Memory B cell (primary cell): ENCODE data around the gene LPAR4.

ENCODE experiments used
- ATAC-seq: fragments of 150-1000 bp; cut with Tn5 transposase; 2 replicates; pipeline ENCODE4 v1.10.0; 2021; ENCODE audit warnings: low read depth, mild to moderate bottlenecking, moderate library complexity
- DNase-seq, 2 donors: peaks; one replicate each; pipeline ENCODE4 v3.0.0; 2022; ENCODE audit warnings: low spot score in 2 of 2
- H3K27ac Mint-ChIP-seq: one replicate; pipeline ENCODE4 v1.8.0; 2022; ENCODE audit warnings: mild to moderate bottlenecking, moderate library complexity, mixed read lengths
- H3K27me3 Mint-ChIP-seq: one replicate; pipeline ENCODE4 v1.8.0; 2022; ENCODE audit warnings: mixed read lengths
- H3K36me3 Mint-ChIP-seq: one replicate; pipeline ENCODE4 v1.8.0; 2022; ENCODE audit warnings: mild to moderate bottlenecking, mixed read lengths
- H3K4me1 Mint-ChIP-seq: one replicate; pipeline ENCODE4 v1.8.0; 2022; ENCODE audit warnings: mixed read lengths
- H3K4me3 Mint-ChIP-seq: one replicate; pipeline ENCODE4 v1.8.0; 2022; ENCODE audit warnings: mild to moderate bottlenecking, moderate library complexity, mixed read lengths
- H3K9me3 Mint-ChIP-seq: one replicate; pipeline ENCODE4 v1.8.0; 2022; ENCODE audit warnings: mixed read lengths

LPAR4 gene, protein sequence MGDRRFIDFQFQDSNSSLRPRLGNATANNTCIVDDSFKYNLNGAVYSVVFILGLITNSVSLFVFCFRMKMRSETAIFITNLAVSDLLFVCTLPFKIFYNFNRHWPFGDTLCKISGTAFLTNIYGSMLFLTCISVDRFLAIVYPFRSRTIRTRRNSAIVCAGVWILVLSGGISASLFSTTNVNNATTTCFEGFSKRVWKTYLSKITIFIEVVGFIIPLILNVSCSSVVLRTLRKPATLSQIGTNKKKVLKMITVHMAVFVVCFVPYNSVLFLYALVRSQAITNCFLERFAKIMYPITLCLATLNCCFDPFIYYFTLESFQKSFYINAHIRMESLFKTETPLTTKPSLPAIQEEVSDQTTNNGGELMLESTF

DNA sequence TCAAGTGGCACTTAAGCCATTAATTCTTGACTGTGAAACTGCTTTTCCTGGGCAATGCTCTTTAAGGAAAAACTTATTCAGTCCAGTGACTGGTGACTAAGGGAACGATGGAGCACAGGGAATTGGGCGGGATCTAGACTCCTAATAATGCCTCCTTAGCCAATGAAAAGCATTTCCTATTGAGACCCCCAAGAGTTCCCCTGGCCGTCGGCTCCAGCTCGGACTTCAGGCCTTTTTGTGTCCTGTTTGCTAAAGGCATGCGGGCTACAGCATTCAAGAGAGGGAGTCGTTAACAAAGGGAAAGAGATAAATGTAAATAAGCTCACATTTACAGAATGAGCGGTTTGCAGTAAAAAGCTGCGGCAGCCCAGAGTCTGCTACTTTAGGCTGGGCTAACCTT is at the start of gene LPAR4:
Gene LPAR4, plus strand, starts transcription at position 232 of the 400 bp plus-strand sequence. CDS start 7,150 bp downstream, outside the sequence.
- Mint-ChIP-seq H3K4me3 (no peak within 1 kb of the TSS), H3K36me3 (no peaks in the 10 kb centered on the region), H3K27me3 (no peaks in the 10 kb centered on the region), H3K9me3 (no peaks in the 10 kb centered on the region), H3K4me1 (no peaks in the 10 kb centered on the region), H3K27ac (no peak within 1 kb of the TSS)
- ATAC-seq = no peak
- DNase-seq = no peak

DNA sequence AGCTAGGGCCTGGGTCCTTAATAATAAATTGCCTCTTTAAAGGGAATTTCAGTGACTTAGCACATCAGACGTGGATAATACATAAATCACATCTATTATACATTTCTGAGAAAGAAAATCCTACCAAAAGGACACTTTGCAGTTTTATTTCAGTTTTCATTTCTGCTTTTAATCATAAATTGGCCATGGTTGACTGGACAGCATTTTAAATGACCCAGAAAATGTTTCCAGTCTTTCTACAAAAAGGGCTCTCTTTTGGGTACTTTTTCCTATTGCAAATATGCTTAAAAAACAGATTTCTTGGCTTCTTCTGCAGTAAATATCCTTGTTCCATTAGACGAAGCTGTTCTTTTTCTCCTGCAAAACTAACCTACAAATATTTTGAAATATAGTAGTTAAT is 41.4 kb upstream of the LPAR4 start:
- H3K36me3 Mint-ChIP-seq = peaks cover 4% of the 10 kb centered on the region
- no peaks in the 10 kb centered on the region for H3K27me3 Mint-ChIP-seq
- H3K9me3 Mint-ChIP-seq = no peaks in the 10 kb centered on the region
- H3K4me1 Mint-ChIP-seq = no peaks in the 10 kb centered on the region
- no peak overlapping the region for H3K27ac Mint-ChIP-seq
- no peak for DNase-seq
- no peak overlapping the region for H3K4me3 Mint-ChIP-seq
- no peak for ATAC-seq

DNA sequence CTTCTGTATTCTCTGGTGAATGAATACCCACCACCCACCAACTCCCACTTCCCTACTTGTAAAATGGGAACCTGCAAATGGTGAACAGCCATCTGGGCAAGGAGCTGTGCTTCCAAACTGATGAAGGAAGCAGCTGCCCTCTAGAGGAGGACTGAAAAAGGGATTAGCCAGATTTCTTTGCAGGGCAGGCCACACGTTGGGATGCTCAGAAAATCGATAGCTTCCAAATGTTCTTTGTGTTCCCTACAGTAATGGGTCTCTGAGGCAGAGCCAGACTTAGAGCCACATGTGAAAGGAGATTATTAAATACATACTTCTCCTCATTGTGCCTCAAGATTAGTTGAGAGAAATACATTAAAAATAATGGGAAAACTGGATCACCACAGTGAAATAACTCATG is 39.3 kb upstream of the LPAR4 start:
- DNase-seq (no peak), ATAC-seq (no peak)
- Mint-ChIP-seq H3K9me3 (no peaks in the 10 kb centered on the region), H3K4me3 (no peak overlapping the region), H3K27ac (no peak overlapping the region), H3K27me3 (no peaks in the 10 kb centered on the region), H3K4me1 (no peaks in the 10 kb centered on the region), H3K36me3 (peaks cover 4% of the 10 kb centered on the region)

DNA sequence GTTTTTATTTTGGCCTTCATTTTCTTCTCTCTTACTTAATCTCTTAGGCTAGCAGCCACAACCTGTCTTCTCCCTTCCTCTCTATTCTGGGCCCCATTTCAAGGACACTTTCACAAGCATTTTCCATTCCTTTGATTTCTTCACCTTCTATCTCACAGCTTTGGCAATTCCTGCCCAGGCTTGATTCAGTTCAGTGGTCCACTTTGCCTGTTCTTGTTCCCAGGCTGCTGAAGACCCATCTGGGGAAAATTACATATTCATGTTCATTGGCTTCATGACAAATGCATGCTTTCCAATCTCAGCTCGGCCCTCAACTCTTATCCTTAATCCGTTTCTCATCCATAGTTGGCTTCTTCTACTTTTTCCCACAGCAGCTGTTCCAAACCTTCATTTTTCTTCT is 38.7 kb upstream of the LPAR4 start:
- Mint-ChIP-seq H3K36me3 (peaks cover 4% of the 10 kb centered on the region), H3K27ac (no peak overlapping the region), H3K9me3 (no peaks in the 10 kb centered on the region), H3K4me3 (no peak overlapping the region), H3K27me3 (no peaks in the 10 kb centered on the region), H3K4me1 (no peaks in the 10 kb centered on the region)
- DNase-seq (no peak), ATAC-seq (no peak)

DNA sequence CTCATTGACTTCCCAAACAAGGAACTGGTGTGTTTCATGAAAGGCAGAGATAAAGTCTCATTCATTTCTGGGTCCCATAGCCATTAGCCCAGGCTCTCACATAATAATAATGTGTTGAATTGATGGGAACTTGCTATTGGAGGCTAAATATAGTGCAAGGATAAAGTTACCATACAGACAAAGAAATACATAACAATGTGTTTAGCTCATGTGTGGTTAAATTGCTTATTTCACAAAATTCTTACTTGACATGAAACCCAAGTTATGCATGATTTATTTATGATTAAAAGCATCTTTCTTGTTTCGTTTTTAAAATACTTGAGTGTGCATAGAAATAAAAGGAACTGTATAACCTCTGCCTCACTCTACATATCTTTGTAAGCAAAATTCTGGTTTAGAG is 37.3 kb upstream of the LPAR4 start:
- Mint-ChIP-seq H3K4me3 (no peak overlapping the region), H3K4me1 (no peaks in the 10 kb centered on the region), H3K9me3 (no peaks in the 10 kb centered on the region), H3K27ac (no peak overlapping the region), H3K36me3 (peaks cover 4% of the 10 kb centered on the region), H3K27me3 (no peaks in the 10 kb centered on the region)
- DNase-seq = no peak
- no peak for ATAC-seq

DNA sequence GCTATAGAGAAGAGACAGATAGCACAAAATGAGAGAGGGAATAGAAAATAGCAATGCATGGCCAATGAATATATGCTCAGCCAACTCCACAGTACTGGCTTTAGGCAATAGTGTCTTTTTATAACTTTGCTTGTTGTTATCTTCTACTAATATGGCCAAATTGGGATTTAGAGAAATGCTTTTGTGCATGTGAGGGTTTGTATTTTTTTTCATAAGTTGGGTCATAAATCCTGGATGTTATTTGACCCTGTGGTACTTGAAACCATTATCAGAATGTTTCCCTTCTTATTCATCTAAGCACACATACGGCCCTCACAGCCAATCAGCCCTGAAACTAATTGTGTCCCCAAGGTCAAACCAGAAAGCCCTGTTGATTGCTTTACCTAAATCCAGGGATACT is 35.2 kb upstream of the LPAR4 start:
- no peak overlapping the region for H3K4me3 Mint-ChIP-seq
- DNase-seq (no peak), ATAC-seq (no peak)
- no peaks in the 10 kb centered on the region for H3K9me3 Mint-ChIP-seq
- no peaks in the 10 kb centered on the region for H3K27me3 Mint-ChIP-seq
- no peaks in the 10 kb centered on the region for H3K4me1 Mint-ChIP-seq
- H3K27ac Mint-ChIP-seq = no peak overlapping the region
- peaks cover 4% of the 10 kb centered on the region for H3K36me3 Mint-ChIP-seq

DNA sequence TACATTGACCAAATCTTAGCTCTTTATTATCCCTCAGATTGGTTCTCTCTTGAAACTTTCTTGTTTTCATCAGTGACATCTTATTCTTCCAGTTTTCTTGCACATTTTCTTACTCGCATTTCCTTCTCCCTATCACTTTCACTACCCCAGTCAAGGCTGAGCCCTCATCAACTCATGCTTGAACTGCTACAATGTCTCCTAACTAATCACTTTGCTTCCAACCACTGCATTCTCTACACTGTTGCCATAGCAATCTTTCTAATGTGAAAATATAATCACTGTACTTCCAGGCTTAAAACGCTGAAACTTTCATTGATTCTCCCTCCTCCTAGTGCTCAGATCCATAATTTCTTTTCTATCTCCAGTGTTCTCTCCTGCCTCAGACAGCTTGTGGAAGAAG is 22.2 kb upstream of the LPAR4 start:
- no peaks in the 10 kb centered on the region for H3K27me3 Mint-ChIP-seq
- no peak overlapping the region for H3K4me3 Mint-ChIP-seq
- H3K36me3 Mint-ChIP-seq = no peaks in the 10 kb centered on the region
- ATAC-seq (no peak), DNase-seq (no peak)
- H3K4me1 Mint-ChIP-seq = peaks cover 8% of the 10 kb centered on the region
- peaks cover 3% of the 10 kb centered on the region for H3K9me3 Mint-ChIP-seq
- H3K27ac Mint-ChIP-seq = no peak overlapping the region

DNA sequence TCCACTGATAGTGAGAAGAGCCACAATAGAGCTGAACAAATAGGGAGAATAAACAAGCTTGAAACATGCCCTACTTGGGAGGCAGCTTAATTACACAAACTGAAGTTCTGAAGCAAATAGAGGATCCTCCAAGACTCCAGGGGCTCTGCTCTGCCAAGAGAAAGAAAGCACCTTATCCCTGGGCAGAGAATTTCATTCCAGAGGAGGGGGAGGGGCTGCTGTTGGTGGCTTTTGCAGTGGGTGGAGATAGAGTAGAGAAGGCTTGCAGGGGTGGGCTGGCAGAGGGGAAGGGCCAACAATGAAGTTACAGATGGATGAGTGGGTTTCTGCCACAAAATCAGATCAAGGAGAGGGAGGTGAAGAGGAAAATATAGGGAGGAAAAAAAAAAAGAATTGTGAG is 1.0 kb upstream of the LPAR4 start:
- ATAC-seq = no peak
- DNase-seq = no peak
- no peaks in the 10 kb centered on the region for H3K4me1 Mint-ChIP-seq
- no peak overlapping the region for H3K27ac Mint-ChIP-seq
- no peaks in the 10 kb centered on the region for H3K27me3 Mint-ChIP-seq
- no peaks in the 10 kb centered on the region for H3K9me3 Mint-ChIP-seq
- H3K36me3 Mint-ChIP-seq = no peaks in the 10 kb centered on the region
- no peak overlapping the region for H3K4me3 Mint-ChIP-seq

DNA sequence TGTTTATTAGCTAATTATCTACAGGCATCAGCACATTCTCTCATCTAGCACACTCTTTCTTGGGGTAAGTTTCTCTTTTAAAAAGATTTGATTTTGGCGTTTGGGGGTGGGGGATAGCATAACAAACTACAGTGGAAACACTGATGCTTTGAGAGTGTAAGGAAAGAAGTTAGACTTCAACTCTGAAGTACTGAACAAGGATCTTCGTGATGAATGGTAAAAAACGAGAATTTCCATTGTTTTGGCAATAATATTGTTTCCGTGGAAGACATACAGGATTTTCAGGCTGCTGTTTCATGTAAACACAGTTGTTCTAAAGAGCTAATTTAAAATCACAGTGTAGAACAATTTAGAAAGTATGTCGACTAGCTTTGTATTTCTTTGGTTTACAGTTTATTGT is 451 bp downstream of the LPAR4 start:
- no peak for DNase-seq
- no peak overlapping the region for H3K4me3 Mint-ChIP-seq
- no peak for ATAC-seq
- no peaks in the 10 kb centered on the region for H3K4me1 Mint-ChIP-seq
- no peaks in the 10 kb centered on the region for H3K9me3 Mint-ChIP-seq
- H3K27ac Mint-ChIP-seq = no peak overlapping the region
- no peaks in the 10 kb centered on the region for H3K36me3 Mint-ChIP-seq
- no peaks in the 10 kb centered on the region for H3K27me3 Mint-ChIP-seq

DNA sequence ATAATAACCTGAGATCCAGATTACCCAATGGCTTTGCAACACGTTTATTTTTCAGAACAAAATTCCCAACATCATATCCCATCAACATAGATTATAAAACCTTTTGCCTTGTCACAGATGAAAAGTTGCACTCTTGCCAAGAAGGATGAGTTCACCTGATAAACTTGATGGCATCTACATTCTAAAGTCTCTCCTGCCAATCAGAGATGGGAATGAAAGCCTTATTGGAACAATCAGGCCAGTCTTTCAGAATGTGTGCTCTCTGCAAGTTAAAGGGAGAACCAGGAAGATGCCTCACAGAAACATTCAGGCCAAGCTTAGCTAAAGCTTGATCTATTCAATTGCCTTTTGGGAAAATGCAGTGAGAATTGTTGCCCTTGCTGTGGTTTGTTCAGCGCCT is 1.3 kb downstream of the LPAR4 start:
- no peak overlapping the region for H3K27ac Mint-ChIP-seq
- no peak for DNase-seq
- no peaks in the 10 kb centered on the region for H3K27me3 Mint-ChIP-seq
- peaks cover 4% of the 10 kb centered on the region for H3K4me1 Mint-ChIP-seq
- H3K4me3 Mint-ChIP-seq = no peak overlapping the region
- no peaks in the 10 kb centered on the region for H3K9me3 Mint-ChIP-seq
- ATAC-seq = no peak
- H3K36me3 Mint-ChIP-seq = no peaks in the 10 kb centered on the region

DNA sequence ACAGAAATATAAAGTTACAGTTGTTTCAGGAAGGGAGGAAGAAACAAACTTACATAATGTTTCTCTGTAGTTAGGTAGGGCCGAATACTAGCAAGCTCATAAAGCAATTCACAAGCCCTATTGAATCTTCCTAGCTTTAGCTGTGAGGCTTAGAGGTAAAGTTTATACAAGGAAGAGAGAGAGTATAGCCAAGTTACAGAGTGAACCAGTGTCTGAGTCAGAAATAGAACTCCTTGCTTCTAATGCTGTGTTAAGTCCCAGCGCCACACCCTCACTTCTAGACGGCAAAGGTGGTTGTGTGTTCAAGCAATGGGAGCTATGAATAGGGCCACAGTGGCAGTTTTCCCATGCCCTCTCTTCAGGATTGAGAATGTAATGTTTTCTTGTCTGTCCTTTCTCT is 6.1 kb downstream of the LPAR4 start:
- Mint-ChIP-seq H3K27ac (peak overlapping the region; percentile 57), H3K27me3 (no peaks in the 10 kb centered on the region), H3K36me3 (no peaks in the 10 kb centered on the region), H3K4me3 (peak overlapping the region; percentile 41), H3K9me3 (no peaks in the 10 kb centered on the region), H3K4me1 (peaks cover 16% of the 10 kb centered on the region)
- no peak for DNase-seq
- ATAC-seq = no peak

DNA sequence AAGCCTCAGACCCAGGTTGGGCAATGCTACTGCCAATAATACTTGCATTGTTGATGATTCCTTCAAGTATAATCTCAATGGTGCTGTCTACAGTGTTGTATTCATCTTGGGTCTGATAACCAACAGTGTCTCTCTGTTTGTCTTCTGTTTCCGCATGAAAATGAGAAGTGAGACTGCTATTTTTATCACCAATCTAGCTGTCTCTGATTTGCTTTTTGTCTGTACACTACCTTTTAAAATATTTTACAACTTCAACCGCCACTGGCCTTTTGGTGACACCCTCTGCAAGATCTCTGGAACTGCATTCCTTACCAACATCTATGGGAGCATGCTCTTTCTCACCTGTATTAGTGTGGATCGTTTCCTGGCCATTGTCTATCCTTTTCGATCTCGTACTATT is 7.4 kb downstream of the LPAR4 start:
- H3K4me1 Mint-ChIP-seq = peaks cover 16% of the 10 kb centered on the region
- DNase-seq = peak in 1 of 2 donors; percentile 11
- peak overlapping the region; percentile 89 for H3K27ac Mint-ChIP-seq
- no peaks in the 10 kb centered on the region for H3K36me3 Mint-ChIP-seq
- no peaks in the 10 kb centered on the region for H3K27me3 Mint-ChIP-seq
- H3K4me3 Mint-ChIP-seq = peak overlapping the region; percentile 73
- peak; percentile 94 for ATAC-seq
- no peaks in the 10 kb centered on the region for H3K9me3 Mint-ChIP-seq

DNA sequence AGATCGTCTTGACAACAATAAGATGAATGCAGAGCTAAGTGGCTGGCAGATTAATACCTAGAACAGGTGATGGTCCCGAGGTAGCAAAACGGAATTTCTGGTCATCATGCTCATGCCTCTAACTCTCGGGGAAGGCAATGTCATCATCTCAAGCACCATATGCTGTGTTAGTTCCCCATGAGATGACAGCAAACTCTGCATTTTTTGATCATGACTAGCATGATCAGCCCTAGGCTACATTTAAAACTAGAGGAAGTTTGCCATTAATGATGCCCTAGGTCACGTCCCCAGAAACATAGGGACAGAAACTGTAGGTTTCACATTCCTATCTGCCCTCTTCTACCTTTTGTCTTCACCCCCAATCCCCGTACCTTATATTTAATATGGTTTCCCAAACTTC is 11.6 kb downstream of the LPAR4 start:
- Mint-ChIP-seq H3K4me3 (no peak overlapping the region), H3K27me3 (no peaks in the 10 kb centered on the region), H3K4me1 (peaks cover 12% of the 10 kb centered on the region), H3K9me3 (no peaks in the 10 kb centered on the region), H3K27ac (no peak overlapping the region), H3K36me3 (no peaks in the 10 kb centered on the region)
- DNase-seq (no peak), ATAC-seq (no peak)

DNA sequence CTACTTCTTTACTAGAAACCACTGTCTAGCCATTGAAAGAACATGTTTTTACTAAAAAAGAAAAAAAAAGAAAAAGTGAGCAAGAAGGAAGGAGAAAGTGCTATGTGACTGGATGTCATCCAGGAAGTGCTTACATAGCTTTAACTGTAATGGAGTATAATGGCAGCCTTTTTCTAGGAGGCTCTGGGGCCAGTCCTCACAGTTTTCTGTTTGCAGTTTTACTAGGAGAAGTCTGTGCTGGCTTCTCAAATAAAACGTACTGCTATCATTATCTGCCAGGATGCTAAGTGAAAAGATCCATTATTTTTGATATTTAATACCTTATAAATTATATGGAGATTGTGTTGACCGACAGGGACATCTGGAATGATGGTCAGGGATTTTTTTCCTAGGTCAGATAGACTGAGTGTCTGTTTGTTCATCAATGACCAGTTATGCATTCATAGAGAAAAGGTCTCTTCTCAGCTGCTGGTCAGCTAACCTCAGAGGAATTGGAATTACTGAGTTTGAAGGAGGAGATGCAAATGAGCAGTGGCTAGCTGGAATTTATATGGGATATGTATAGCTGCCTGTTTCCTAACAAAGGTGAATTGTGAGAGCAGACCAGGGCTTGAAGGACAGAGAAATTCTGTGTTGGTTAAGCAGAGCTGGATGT is 21.7 kb downstream of the LPAR4 start:
- no peak for ATAC-seq
- Mint-ChIP-seq H3K27me3 (no peaks in the 10 kb centered on the region), H3K9me3 (no peaks in the 10 kb centered on the region), H3K4me1 (peaks cover 4% of the 10 kb centered on the region), H3K27ac (no peak overlapping the region), H3K4me3 (no peak overlapping the region), H3K36me3 (no peaks in the 10 kb centered on the region)
- DNase-seq = no peak

DNA sequence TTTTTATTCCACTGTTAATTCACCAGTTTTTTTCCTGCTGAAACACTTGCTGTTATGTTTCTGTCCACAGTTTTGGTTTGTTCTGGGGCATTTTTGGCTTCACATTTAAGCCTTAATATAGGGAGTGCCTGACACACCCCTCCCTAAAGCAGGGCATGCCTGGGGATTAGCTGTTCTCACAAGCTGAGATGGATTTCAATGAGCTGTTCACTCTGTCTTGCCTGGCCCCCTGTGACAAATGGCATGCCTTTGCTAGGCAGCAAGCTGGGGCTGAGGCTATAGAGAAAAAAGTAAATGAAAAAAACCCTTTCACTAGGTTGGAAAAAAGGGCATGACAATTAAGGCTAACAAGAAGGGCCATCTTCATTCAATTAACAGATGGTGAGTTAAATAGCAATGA is 22.4 kb downstream of the LPAR4 start:
- Mint-ChIP-seq H3K27ac (no peak overlapping the region), H3K36me3 (no peaks in the 10 kb centered on the region), H3K27me3 (no peaks in the 10 kb centered on the region), H3K4me1 (peaks cover 4% of the 10 kb centered on the region), H3K4me3 (no peak overlapping the region), H3K9me3 (no peaks in the 10 kb centered on the region)
- ATAC-seq (no peak), DNase-seq (no peak)
